GM19324 (cell line): ENCODE measurements around the gene E2F4.

ENCODE experiments used
- ATAC-seq: cut with Tn5 transposase; IDR thresholded peaks from one replicate; pipeline ENCODE4 v1.9.1; 2021; ENCODE audit warnings: mild to moderate bottlenecking, moderate library complexity; ENCODE audit not compliant: unreplicated experiment, low FRiP score

The E2F4 gene

GRCh38 chr16:67157106-67157748, 34.7 kb upstream of the E2F4 start:
- no peak for ATAC-seq

- ATAC-seq, result no peak
Observed at GRCh38 chr16:67157892-67158635, 33.9 kb upstream of the E2F4 start.

GRCh38 chr16:67158637-67159600, 33.0 kb upstream of the E2F4 start:
- peak; percentile 36 for ATAC-seq

- no peak for ATAC-seq
Observed at GRCh38 chr16:67161595-67162058, 30.3 kb upstream of the E2F4 start.

- ATAC-seq, result no peak
Observed at GRCh38 chr16:67162506-67163163, 29.3 kb upstream of the E2F4 start.

GRCh38 chr16:67163164-67163998, 28.6 kb upstream of the E2F4 start:
- no peak for ATAC-seq

GRCh38 chr16:67163999-67164558, 27.9 kb upstream of the E2F4 start:
- no peak for ATAC-seq

- ATAC-seq, result no peak
Observed at GRCh38 chr16:67164599-67165061, 27.3 kb upstream of the E2F4 start, which contains the start of gene HSF4. TSS of gene HSF4 (plus strand) at chr16:67164745. CDS start at chr16:67164812, 67 bp downstream.

- ATAC-seq, result no peak
Observed at GRCh38 chr16:67165121-67166078, 26.6 kb upstream of the E2F4 start.

- no peak for ATAC-seq
Observed at GRCh38 chr16:67166110-67166547, 25.8 kb upstream of the E2F4 start.

GRCh38 chr16:67166598-67167168, 25.3 kb upstream of the E2F4 start:
- no peak for ATAC-seq

- no peak for ATAC-seq
Observed at GRCh38 chr16:67167588-67167987, 24.4 kb upstream of the E2F4 start.

GRCh38 chr16:67169011-67169451, 22.9 kb upstream of the E2F4 start:
- ATAC-seq, result no peak

- ATAC-seq, result no peak
Observed at GRCh38 chr16:67169642-67170167, 22.2 kb upstream of the E2F4 start.

GRCh38 chr16:67170168-67170948, 21.6 kb upstream of the E2F4 start, which contains the start of gene NOL3:
TSS of gene NOL3 (plus strand) at chr16:67170538.
- ATAC-seq, result peak; percentile 29

GRCh38 chr16:67170949-67171649, 20.9 kb upstream of the E2F4 start:
- ATAC-seq, result no peak
